NT2/D1 (cell line): ENCODE measurements around the gene OR2H2.

ENCODE experiments used
- DNase-seq: peaks from one replicate; pipeline ENCODE4 v3.0.0-alpha.2; 2011; ENCODE audit warnings: low read depth, low spot score
- H3K27me3 ChIP-seq: 2 replicates; pipeline ENCODE4 v1.6.0; 2011; ENCODE audit warnings: mild to moderate bottlenecking; ENCODE audit not compliant: insufficient read length, insufficient read depth
- H3K36me3 ChIP-seq: 2 replicates; pipeline ENCODE4 v1.6.1; 2011; ENCODE audit warnings: mild to moderate bottlenecking, low read length, mixed read lengths; ENCODE audit not compliant: insufficient read depth, insufficient read length
- H3K4me1 ChIP-seq: 2 replicates; pipeline ENCODE4 v1.5.1; 2011; ENCODE audit not compliant: insufficient read depth, insufficient read length
- H3K4me3 ChIP-seq: 2 replicates; pipeline ENCODE4 v1.5.1; 2011; ENCODE audit warnings: low read depth; ENCODE audit not compliant: insufficient read length
- H3K9ac ChIP-seq: 2 replicates; pipeline ENCODE4 v1.6.0; 2011; ENCODE audit warnings: low read depth; ENCODE audit not compliant: insufficient read length
- H3K9me3 ChIP-seq: 2 replicates; pipeline ENCODE4 v1.5.1; 2011; ENCODE audit warnings: mild to moderate bottlenecking, low read length; ENCODE audit not compliant: insufficient read depth
- SUZ12 ChIP-seq: IDR thresholded peaks from 2 replicates; pipeline ENCODE4 v1.6.1; 2011; ENCODE audit not compliant: insufficient read length, insufficient read depth; ENCODE audit errors: extremely low read depth
- YY1 ChIP-seq: IDR thresholded peaks from 2 replicates; pipeline ENCODE4 v1.6.1; 2011; ENCODE audit not compliant: insufficient read length, insufficient read depth
- ZNF274 ChIP-seq: IDR thresholded peaks from 2 replicates; pipeline ENCODE4 v1.6.1; 2011; ENCODE audit warnings: mild to moderate bottlenecking, low read depth, low read length

The OR2H2 gene

GRCh38 chr6:29608131-29608530 lies 23.2 kb downstream of the OR2H2 start:
- Histone ChIP-seq H3K27me3 (no peaks in the 10 kb centered on the region), H3K4me3 (no peak overlapping the region), H3K9ac (no peak overlapping the region), H3K36me3 (peaks cover 98% of the 10 kb centered on the region), H3K4me1 (no peaks in the 10 kb centered on the region), H3K9me3 (no peaks in the 10 kb centered on the region)
- DNase-seq, result no peak
- TF ChIP-seq YY1 (no peak), ZNF274 (no peak), SUZ12 (no peak)

GRCh38 chr6:29610540-29610939 lies 25.6 kb downstream of the OR2H2 start:
- Histone ChIP-seq H3K9me3 (no peaks in the 10 kb centered on the region), H3K9ac (no peak overlapping the region), H3K4me3 (no peak overlapping the region), H3K27me3 (no peaks in the 10 kb centered on the region), H3K4me1 (no peaks in the 10 kb centered on the region), H3K36me3 (peaks cover 98% of the 10 kb centered on the region)
- TF ChIP-seq SUZ12 (no peak), YY1 (no peak), ZNF274 (no peak)
- no peak for DNase-seq

- H3K9me3 ChIP-seq, result no peaks in the 10 kb centered on the region
- no peaks in the 10 kb centered on the region for H3K27me3 ChIP-seq
- peaks cover 92% of the 10 kb centered on the region for H3K36me3 ChIP-seq
- DNase-seq, result no peak
- no peak for TF ChIP-seq ZNF274
- no peak overlapping the region for H3K9ac ChIP-seq
- no peaks in the 10 kb centered on the region for H3K4me1 ChIP-seq
- no peak overlapping the region for H3K4me3 ChIP-seq
These were observed 26.5 kb downstream of the OR2H2 start for GRCh38 chr6:29611426-29611825.

- Histone ChIP-seq H3K4me3 (no peak overlapping the region), H3K4me1 (peaks cover under 1% of the 10 kb centered on the region), H3K36me3 (peaks cover 87% of the 10 kb centered on the region), H3K9me3 (no peaks in the 10 kb centered on the region), H3K27me3 (no peaks in the 10 kb centered on the region), H3K9ac (no peak overlapping the region)
- no peak for TF ChIP-seq SUZ12
- TF ChIP-seq ZNF274, result no peak
- TF ChIP-seq YY1, result no peak
- no peak for DNase-seq
These were observed 33.0 kb downstream of the OR2H2 start for GRCh38 chr6:29617782-29618554.

GRCh38 chr6:29619578-29620160 lies 34.7 kb downstream of the OR2H2 start:
- H3K36me3 ChIP-seq, result peaks cover 82% of the 10 kb centered on the region
- no peak for DNase-seq
- no peak overlapping the region for H3K9ac ChIP-seq
- no peak for TF ChIP-seq SUZ12
- no peak for TF ChIP-seq YY1
- TF ChIP-seq ZNF274, result no peak
- H3K4me1 ChIP-seq, result peaks cover 8% of the 10 kb centered on the region
- H3K9me3 ChIP-seq, result no peaks in the 10 kb centered on the region
- H3K27me3 ChIP-seq, result no peaks in the 10 kb centered on the region
- no peak overlapping the region for H3K4me3 ChIP-seq

- TF ChIP-seq YY1, result no peak
- no peak for TF ChIP-seq ZNF274
- no peak for TF ChIP-seq SUZ12
These were observed 35.7 kb downstream of the OR2H2 start for GRCh38 chr6:29620630-29621029.

GRCh38 chr6:29624520-29624961 lies 39.6 kb downstream of the OR2H2 start:
- Histone ChIP-seq H3K9ac (peak overlapping the region; percentile 96), H3K9me3 (no peaks in the 10 kb centered on the region), H3K4me1 (peaks cover 8% of the 10 kb centered on the region), H3K36me3 (peaks cover 46% of the 10 kb centered on the region), H3K27me3 (no peaks in the 10 kb centered on the region), H3K4me3 (peak overlapping the region; percentile 81)
- no peak for DNase-seq
- no peak for TF ChIP-seq YY1
- no peak for TF ChIP-seq ZNF274
- no peak for TF ChIP-seq SUZ12

More at GRCh38 chr6:29620630-29621029, 35.7 kb downstream of the OR2H2 start:
- Histone ChIP-seq H3K4me3 (no peak overlapping the region), H3K27me3 (no peaks in the 10 kb centered on the region), H3K36me3 (peaks cover 74% of the 10 kb centered on the region), H3K9me3 (no peaks in the 10 kb centered on the region), H3K9ac (no peak overlapping the region), H3K4me1 (peaks cover 8% of the 10 kb centered on the region)
- no peak for DNase-seq
